ENCODE results near the gene DEDD2.

Gene DEDD2

DNA sequence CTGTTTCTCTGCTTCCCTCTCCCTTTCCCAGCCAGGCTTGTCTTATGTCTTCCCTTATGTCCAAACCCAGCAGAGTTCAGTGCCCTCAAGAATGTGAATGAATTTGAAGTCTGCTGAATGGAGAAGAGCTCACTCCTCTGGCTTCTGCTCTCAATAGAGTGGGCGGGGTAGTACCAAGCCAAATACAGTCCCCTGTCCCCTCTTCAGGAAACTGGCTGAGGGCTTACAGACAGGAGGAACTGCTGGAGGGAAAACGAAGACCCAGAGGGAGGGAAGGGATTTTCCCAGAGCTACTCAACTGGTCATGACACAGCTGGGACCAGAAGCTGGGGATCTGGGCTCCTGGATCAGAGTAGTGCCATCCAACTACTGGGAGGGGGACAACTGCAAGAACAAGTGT is 52.3 kb downstream of the DEDD2 start:
- DNase-seq (ENCODE audit: low read depth), result no peak
- no peak overlapping the region for H3K4me3 ChIP-seq (ENCODE audit: low read length)
- TF ChIP-seq, protein P1, sequence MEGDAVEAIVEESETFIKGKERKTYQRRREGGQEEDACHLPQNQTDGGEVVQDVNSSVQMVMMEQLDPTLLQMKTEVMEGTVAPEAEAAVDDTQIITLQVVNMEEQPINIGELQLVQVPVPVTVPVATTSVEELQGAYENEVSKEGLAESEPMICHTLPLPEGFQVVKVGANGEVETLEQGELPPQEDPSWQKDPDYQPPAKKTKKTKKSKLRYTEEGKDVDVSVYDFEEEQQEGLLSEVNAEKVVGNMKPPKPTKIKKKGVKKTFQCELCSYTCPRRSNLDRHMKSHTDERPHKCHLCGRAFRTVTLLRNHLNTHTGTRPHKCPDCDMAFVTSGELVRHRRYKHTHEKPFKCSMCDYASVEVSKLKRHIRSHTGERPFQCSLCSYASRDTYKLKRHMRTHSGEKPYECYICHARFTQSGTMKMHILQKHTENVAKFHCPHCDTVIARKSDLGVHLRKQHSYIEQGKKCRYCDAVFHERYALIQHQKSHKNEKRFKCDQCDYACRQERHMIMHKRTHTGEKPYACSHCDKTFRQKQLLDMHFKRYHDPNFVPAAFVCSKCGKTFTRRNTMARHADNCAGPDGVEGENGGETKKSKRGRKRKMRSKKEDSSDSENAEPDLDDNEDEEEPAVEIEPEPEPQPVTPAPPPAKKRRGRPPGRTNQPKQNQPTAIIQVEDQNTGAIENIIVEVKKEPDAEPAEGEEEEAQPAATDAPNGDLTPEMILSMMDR (IDR thresholded peaks at IDR 0.05; ENCODE audit: insufficient read depth, low read depth, low read length, missing control alignments), result no peak

DNA sequence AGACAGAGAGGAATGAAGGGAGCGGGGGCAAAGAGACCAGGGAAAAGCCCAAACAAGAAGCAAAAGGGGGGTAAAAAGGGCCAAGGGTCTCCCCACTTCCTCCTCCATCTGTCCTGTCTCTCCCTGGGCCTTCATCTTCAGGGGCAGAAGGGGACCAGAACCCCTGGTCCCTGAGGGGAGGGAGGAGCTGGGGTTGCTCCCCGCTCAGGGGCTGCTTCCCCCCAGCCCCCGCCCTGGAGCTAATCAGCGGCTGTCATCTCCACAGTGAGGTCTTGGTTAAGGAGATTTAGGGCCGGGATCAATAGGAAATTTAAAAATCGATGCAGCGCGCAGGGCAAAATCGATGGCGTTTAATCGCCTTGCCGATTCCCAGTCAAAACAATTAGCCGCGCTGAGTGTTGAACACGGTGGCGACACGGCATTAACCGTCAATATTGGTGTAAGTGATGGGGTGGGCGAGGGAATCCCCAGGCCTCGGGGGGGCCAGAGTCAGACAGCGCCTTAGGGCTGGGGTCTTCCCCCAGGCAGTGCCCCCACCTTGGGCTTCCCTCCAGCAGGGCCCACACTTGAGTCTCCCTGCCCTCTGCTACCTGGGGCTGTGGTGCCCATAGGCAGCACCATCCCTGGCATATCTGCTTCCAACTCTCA is 55.7 kb downstream of the DEDD2 start:
- DNase-seq (ENCODE audit: low read depth), result no peak
- TF ChIP-seq, protein P1 (IDR thresholded peaks at IDR 0.05; ENCODE audit: insufficient read depth, low read depth, low read length, missing control alignments), result no peak
- no peak overlapping the region for H3K4me3 ChIP-seq (ENCODE audit: low read length)

DNA sequence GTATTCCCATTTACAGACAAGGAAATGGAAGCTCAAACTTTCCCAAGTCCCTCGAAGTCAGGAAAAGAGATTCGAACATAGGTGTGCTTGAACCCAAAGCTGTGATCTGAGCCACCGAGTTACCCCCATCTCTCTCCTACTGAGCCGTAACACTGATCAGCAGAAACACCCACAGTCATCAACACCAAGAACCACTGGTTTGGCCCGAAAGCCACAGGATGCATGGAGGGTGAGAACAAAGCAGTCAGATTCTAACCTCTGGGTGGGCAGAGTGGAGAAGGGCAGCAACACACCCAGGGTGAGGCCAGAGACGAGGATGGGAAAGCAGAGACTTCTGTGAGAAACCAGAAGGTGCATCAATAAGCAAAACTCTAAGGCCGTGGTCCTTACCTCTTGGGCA is 57.5 kb downstream of the DEDD2 start:
- no peak overlapping the region for H3K4me3 ChIP-seq (ENCODE audit: low read length)
- DNase-seq (ENCODE audit: low read depth), result no peak
- TF ChIP-seq, protein P1 (IDR thresholded peaks at IDR 0.05; ENCODE audit: insufficient read depth, low read depth, low read length, missing control alignments), result no peak

DNA sequence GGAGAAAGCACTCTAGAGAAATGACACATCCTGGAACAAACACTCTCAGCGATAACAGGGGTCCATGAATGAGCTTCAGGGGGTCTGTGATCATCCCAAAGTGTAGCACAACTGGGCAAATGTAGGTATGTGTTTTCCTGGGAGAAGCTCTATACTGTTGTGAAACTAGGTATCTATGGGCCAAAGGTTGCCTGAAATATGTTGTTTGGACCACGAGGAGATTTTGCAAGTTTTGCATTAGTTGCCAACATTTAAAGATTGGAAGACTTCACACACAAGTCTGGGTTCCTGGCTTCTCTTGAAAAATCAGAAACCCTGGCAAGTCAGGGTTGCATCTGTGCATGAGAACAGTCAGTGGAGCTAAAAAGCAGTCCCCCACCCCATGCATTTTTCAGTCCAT is 58.6 kb downstream of the DEDD2 start:
- TF ChIP-seq, protein P1 (IDR thresholded peaks at IDR 0.05; ENCODE audit: insufficient read depth, low read depth, low read length, missing control alignments), result no peak
- H3K4me3 ChIP-seq (ENCODE audit: low read length), result no peak overlapping the region
- no peak for DNase-seq (ENCODE audit: low read depth)

DNA sequence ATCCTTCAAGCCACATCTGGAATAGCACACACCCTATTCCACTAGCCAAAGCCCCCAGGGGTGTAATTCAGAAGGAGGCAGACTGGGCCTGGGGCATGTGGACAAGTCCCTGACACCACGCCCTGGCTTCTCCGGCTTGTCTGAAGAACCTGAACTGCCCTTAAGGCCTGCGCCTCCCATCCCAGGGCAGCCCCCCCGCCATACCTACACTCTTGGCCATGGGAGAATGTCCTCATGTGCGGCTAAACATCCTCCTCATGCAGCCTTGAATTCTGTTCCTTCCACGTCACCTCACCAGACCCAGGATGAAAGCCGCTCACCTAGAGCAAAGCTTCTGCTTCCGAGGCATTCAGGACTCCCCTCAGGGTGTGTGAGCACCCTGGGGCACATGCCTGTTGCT is 60.9 kb downstream of the DEDD2 start:
- DNase-seq (ENCODE audit: low read depth), result no peak
- TF ChIP-seq, protein P1 (IDR thresholded peaks at IDR 0.05; ENCODE audit: insufficient read depth, low read depth, low read length, missing control alignments), result no peak
- H3K4me3 ChIP-seq (ENCODE audit: low read length), result no peak overlapping the region

DNA sequence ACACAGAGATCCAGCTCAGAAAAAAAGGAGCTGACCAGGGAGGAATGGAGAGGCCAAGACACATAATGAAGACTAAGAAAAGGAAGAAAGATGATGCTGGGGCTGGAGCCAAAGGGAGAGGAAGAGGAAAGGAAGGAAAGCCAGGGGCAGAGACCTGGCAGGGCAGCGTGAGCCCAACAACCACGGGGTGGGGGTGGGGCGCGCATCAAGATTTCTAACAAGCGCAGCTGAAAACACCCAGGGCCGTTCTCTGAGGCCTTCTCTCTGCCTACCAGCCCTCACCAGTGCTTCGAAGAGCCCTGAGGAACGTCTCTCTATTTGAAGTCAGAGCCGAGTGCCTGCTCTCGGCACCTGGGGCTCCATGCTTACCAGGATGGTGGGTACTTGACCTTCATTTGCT is 61.7 kb downstream of the DEDD2 start:
- no peak overlapping the region for H3K4me3 ChIP-seq (ENCODE audit: low read length)
- TF ChIP-seq, protein P1 (IDR thresholded peaks at IDR 0.05; ENCODE audit: insufficient read depth, low read depth, low read length, missing control alignments), result no peak
- no peak for DNase-seq (ENCODE audit: low read depth)
